Breast epithelium (tissue), 4 donors: Measurements from ENCODE around the gene MAML3. TPM values are rescaled to one million over a fixed set of nuclear protein-coding genes. Genes with fewer than 3 reads are reported as not detected.

ENCODE experiments used
- DNase-seq, 2 donors: peaks; one replicate each; pipeline ENCODE4 v3.0.0-alpha.2; 2019; ENCODE audit warnings: low spot score in 2 of 2
- H3K27ac ChIP-seq, 2 donors: fragments of 200-600 bp; sonication (generic) in 1 of 2; one replicate each; pipeline ENCODE4 v1.5.1; 2016 to 2019; ENCODE audit warnings: mild to moderate bottlenecking in 1 of 2
- H3K27me3 ChIP-seq, 2 donors: fragments of 200-600 bp; sonication (generic) in 1 of 2; one replicate each; pipeline versions ENCODE4 v1.5.1 to v1.6.0; 2017 to 2019; ENCODE audit warnings: control low read depth in 1 of 2, mild to moderate bottlenecking in 1 of 2
- H3K36me3 ChIP-seq: fragments of 200-600 bp; one replicate; pipeline ENCODE4 v1.5.1; 2019
- H3K4me1 ChIP-seq, 2 donors: fragments of 200-600 bp; sonication (generic); one replicate each; pipeline ENCODE4 v1.5.1; 2016 to 2019; ENCODE audit warnings: control low read depth in 1 of 2
- H3K4me3 ChIP-seq, 3 donors: fragments of 200-600 bp; sonication (generic); 1 replicate in 2 of 3; 2 replicates in 1 of 3; pipeline ENCODE4 v1.5.1; 2016 to 2019; ENCODE audit warnings: mild to moderate bottlenecking in 3 of 3, moderate library complexity in 2 of 3
- H3K9me3 ChIP-seq, 2 donors: fragments of 200-600 bp; sonication (generic) in 1 of 2; one replicate each; pipeline ENCODE4 v1.5.1; 2016 to 2019; ENCODE audit warnings: control low read depth in 1 of 2
- CTCF ChIP-seq, 3 donors: fragments of 450-650 bp; IDR thresholded peaks; one replicate each; pipeline ENCODE4 v1.5.1; 2016 to 2017; ENCODE audit warnings: antibody characterized with exemption in 3 of 3, mild to moderate bottlenecking in 3 of 3, moderate library complexity in 3 of 3
- POLR2A ChIP-seq: fragments of 450-650 bp; IDR thresholded peaks from one replicate; pipeline ENCODE4 v1.6.1; 2016; ENCODE audit warnings: antibody characterized with exemption, mild to moderate bottlenecking, moderate library complexity
- POLR2AphosphoS5 ChIP-seq, 3 donors: sonication (generic); formaldehyde crosslinking; IDR thresholded peaks; one replicate each; pipeline ENCODE4 v1.6.1; 2017; ENCODE audit warnings: antibody characterized with exemption in 3 of 3
- intact Hi-C: fragments of 100-400 bp; cut with DNase I; formaldehyde crosslinking; loops from one replicate; pipeline ENCODE4 v1.15.1; 2023; ENCODE audit warnings: low total_unique reads
- total RNA-seq, 3 donors: library from RNA; depleted of rRNA; stranded (reverse); fragments of >200 nt; gene quantifications; one replicate each; pipeline ENCODE4 v1.1.0, GENCODE V29; 2016

The MAML3 gene
- total RNA-seq, 3 donors from 2014 or later = 5.0 to 16.8 (median 11.1) TPM

- Histone ChIP-seq H3K4me3 (peak overlapping the region; percentile 35 to 63 (median 38)), H3K4me1 (no peaks in the 10 kb centered on the region), H3K9me3 (no peaks in the 10 kb centered on the region), H3K36me3 (no peaks in the 10 kb centered on the region), H3K27ac (peak overlapping the region; percentile 51 to 79), H3K27me3 (no peaks in the 10 kb centered on the region)
- DNase-seq = no peak
- intact Hi-C loops = loop anchor here (10.0 kb wide), 1 partner anchor 73 kb away; no protein-coding TSS in a partner anchor
- TF ChIP-seq CTCF (IDR thresholded peaks at IDR 0.05) (no peak), POLR2AphosphoS5 (IDR thresholded peaks at IDR 0.05) (no peak), POLR2A (no peak)
Observed at GRCh38 chr4:139901531-139902320, 252.3 kb downstream of the MAML3 start.

GRCh38 chr4:139900964-139901376 lies 253.0 kb downstream of the MAML3 start:
- H3K27ac ChIP-seq = peak overlapping the region; percentile 51 to 79
- DNase-seq = no peak

GRCh38 chr4:139899346-139899745 lies 254.6 kb downstream of the MAML3 start:
- Histone ChIP-seq H3K27me3 (no peaks in the 10 kb centered on the region), H3K9me3 (no peaks in the 10 kb centered on the region), H3K36me3 (no peaks in the 10 kb centered on the region), H3K4me3 (no peak overlapping the region), H3K27ac (no peak overlapping the region), H3K4me1 (no peaks in the 10 kb centered on the region)
- no peak for DNase-seq
- TF ChIP-seq CTCF (IDR thresholded peaks at IDR 0.05) (no peak), POLR2AphosphoS5 (IDR thresholded peaks at IDR 0.05) (no peak), POLR2A (no peak)
- intact Hi-C loops = no loop called here

More at GRCh38 chr4:139900964-139901376, 253.0 kb downstream of the MAML3 start:
- no peaks in the 10 kb centered on the region for H3K27me3 ChIP-seq
- H3K4me3 ChIP-seq = peak overlapping the region in 2 of 3 donors; percentile 35 to 63
- H3K4me1 ChIP-seq = no peaks in the 10 kb centered on the region
- TF ChIP-seq POLR2A = no peak
- TF ChIP-seq POLR2AphosphoS5 (IDR thresholded peaks at IDR 0.05) = no peak
- no peak for TF ChIP-seq CTCF (IDR thresholded peaks at IDR 0.05)
- no peaks in the 10 kb centered on the region for H3K36me3 ChIP-seq
- intact Hi-C loops = loop anchor here (10.0 kb wide), 1 partner anchor 74 kb away; no protein-coding TSS in a partner anchor
- no peaks in the 10 kb centered on the region for H3K9me3 ChIP-seq

GRCh38 chr4:139898293-139898692 lies 255.7 kb downstream of the MAML3 start:
- Histone ChIP-seq H3K4me3 (no peak overlapping the region), H3K27ac (no peak overlapping the region)

GRCh38 chr4:139896091-139896604 lies 257.8 kb downstream of the MAML3 start:
- Histone ChIP-seq H3K27me3 (no peaks in the 10 kb centered on the region), H3K36me3 (no peaks in the 10 kb centered on the region), H3K4me1 (no peaks in the 10 kb centered on the region), H3K27ac (no peak overlapping the region), H3K9me3 (no peaks in the 10 kb centered on the region), H3K4me3 (no peak overlapping the region)
- no peak for DNase-seq
- no peak for TF ChIP-seq POLR2AphosphoS5 (IDR thresholded peaks at IDR 0.05)
- no peak for TF ChIP-seq POLR2A
- no peak for TF ChIP-seq CTCF (IDR thresholded peaks at IDR 0.05)
- intact Hi-C loops = no loop called here

More at GRCh38 chr4:139898293-139898692, 255.7 kb downstream of the MAML3 start:
- intact Hi-C loops = no loop called here
- no peak for DNase-seq
- no peaks in the 10 kb centered on the region for H3K4me1 ChIP-seq
- no peaks in the 10 kb centered on the region for H3K36me3 ChIP-seq
- no peaks in the 10 kb centered on the region for H3K9me3 ChIP-seq
- no peak for TF ChIP-seq POLR2AphosphoS5 (IDR thresholded peaks at IDR 0.05)
- H3K27me3 ChIP-seq = no peaks in the 10 kb centered on the region
